ENCODE measurements around the gene KCNH1. TPM values are rescaled to one million over a fixed set of nuclear protein-coding genes. Genes with fewer than 3 reads are reported as not detected.

Gene KCNH1
- total and polyA plus RNA-seq, 2 of the 4 experiments (the other 2 are of a cell fraction), result 0.27 to 0.54 TPM

DNA sequence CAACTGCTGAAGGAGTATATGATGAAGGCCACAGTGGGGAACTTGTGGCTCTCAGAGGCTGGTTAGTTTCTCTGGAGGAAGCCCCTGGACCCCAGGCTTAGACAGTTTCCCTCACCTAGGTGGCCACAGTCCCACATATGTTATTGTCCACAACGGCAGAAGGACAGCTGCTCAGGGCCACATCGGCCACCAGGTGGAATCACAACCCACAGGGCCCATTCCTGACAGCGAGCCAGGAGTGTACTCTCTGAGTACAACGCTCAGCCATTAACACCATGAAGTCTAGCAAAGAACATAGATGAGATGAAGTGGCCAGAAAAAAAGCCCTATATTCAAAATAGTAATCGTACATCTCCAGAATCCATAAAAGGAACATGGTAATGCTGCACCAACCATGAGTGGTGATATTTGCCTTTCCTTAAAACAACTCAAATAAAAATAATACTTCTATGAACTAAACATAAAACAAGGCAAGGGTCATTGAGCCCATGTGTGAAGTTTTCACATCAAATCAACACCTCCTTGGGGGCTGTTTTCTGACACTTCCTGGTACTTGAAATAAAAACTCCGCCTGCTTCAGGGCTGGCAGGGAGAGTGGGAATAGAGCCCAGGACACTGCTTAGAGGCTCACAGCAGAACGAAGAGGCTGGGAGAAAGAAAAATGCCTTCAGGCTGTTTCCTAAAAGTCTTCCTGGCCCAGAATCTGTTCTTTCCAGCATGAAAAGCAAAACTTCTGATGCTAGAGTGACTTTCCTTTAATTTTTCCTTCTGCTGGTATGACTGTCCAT is 421.9 kb downstream of the KCNH1 start:
- H2AK9ac ChIP-seq (replicated peaks; ENCODE audit: low read depth, low read length, poor library complexity), result no peak overlapping the region
- H4K8ac ChIP-seq (ENCODE audit: low read depth in 2 of 2, low read length in 2 of 2), result no peak overlapping the region
- dilution Hi-C loops (cut with HindIII; ENCODE audit: low sequenced_read_pairs, unreplicated experiment), result no loop called here
- no peak overlapping the region for H2BK20ac ChIP-seq (ENCODE audit: low read depth, low read length)
- no peak overlapping the region for H4K5ac ChIP-seq (ENCODE audit: low read depth, low read length)
- H3K9me3 ChIP-seq (ENCODE audit: control insufficient read depth, insufficient read depth, low read length), result no peaks in the 10 kb centered on the region
- no peak overlapping the region for H3K14ac ChIP-seq (replicated peaks; ENCODE audit: low read depth, low read length)
- no peak overlapping the region for H3K27ac ChIP-seq (ENCODE audit: insufficient read depth, low read length)
- no peak overlapping the region for H3K56ac ChIP-seq (ENCODE audit: extremely low read depth, insufficient read depth, low read length)
- H2BK120ac ChIP-seq (ENCODE audit: low read depth, low read length), result no peak overlapping the region
- ATAC-seq (ENCODE audit: low read depth), result no peak
- intact Hi-C loops (cut with micrococcal nuclease), result no loop called here
- no peak overlapping the region for H2AFZ ChIP-seq (replicated peaks; ENCODE audit: low read length, poor library complexity)
- H2AK5ac ChIP-seq (ENCODE audit: low read depth, low read length), result no peak overlapping the region
- no peaks in the 10 kb centered on the region for H3K4me1 ChIP-seq (ENCODE audit: control insufficient read depth, insufficient read depth, low read length)
- no peak for DNase-seq
- H4K91ac ChIP-seq (ENCODE audit: insufficient read depth, low read depth, low read length), result no peak overlapping the region
- no peak overlapping the region for H3K9ac ChIP-seq (ENCODE audit: low read depth, low read length)
- H3K18ac ChIP-seq (ENCODE audit: low read depth, low read length), result no peak overlapping the region
- TF ChIP-seq MAFK (IDR thresholded peaks at IDR 0.05; ENCODE audit: low read depth, low read length), result no peak
- TF ChIP-seq RAD21 (IDR thresholded peaks at IDR 0.05; ENCODE audit: low read length), result no peak
- no peak for TF ChIP-seq RCOR1 (IDR thresholded peaks at IDR 0.05; ENCODE audit: insufficient replicate concordance, low read length)
- TF ChIP-seq RFX5 (IDR thresholded peaks at IDR 0.05; ENCODE audit: low read depth, low read length), result no peak
- no peak for TF ChIP-seq SMC3 (IDR thresholded peaks at IDR 0.05; ENCODE audit: low read depth, low read length)
- no peak for TF ChIP-seq NFE2L2 (IDR thresholded peaks at IDR 0.05; ENCODE audit: low read depth, low read length)
- TF ChIP-seq, protein P1, sequence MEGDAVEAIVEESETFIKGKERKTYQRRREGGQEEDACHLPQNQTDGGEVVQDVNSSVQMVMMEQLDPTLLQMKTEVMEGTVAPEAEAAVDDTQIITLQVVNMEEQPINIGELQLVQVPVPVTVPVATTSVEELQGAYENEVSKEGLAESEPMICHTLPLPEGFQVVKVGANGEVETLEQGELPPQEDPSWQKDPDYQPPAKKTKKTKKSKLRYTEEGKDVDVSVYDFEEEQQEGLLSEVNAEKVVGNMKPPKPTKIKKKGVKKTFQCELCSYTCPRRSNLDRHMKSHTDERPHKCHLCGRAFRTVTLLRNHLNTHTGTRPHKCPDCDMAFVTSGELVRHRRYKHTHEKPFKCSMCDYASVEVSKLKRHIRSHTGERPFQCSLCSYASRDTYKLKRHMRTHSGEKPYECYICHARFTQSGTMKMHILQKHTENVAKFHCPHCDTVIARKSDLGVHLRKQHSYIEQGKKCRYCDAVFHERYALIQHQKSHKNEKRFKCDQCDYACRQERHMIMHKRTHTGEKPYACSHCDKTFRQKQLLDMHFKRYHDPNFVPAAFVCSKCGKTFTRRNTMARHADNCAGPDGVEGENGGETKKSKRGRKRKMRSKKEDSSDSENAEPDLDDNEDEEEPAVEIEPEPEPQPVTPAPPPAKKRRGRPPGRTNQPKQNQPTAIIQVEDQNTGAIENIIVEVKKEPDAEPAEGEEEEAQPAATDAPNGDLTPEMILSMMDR (conservative IDR thresholded peaks at IDR 0.05; ENCODE audit: low read depth, low read length), result no peak
- no peak for TF ChIP-seq CEBPB (IDR thresholded peaks at IDR 0.05; ENCODE audit: low read depth, low read length)
- no peak for TF ChIP-seq POLR2A (IDR thresholded peaks at IDR 0.05; ENCODE audit: low read depth, low read length)
- no peak for TF ChIP-seq FOS (IDR thresholded peaks at IDR 0.05; ENCODE audit: low read depth, low read length)
- TF ChIP-seq, protein P2, sequence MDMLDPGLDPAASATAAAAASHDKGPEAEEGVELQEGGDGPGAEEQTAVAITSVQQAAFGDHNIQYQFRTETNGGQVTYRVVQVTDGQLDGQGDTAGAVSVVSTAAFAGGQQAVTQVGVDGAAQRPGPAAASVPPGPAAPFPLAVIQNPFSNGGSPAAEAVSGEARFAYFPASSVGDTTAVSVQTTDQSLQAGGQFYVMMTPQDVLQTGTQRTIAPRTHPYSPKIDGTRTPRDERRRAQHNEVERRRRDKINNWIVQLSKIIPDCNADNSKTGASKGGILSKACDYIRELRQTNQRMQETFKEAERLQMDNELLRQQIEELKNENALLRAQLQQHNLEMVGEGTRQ (IDR thresholded peaks at IDR 0.05; ENCODE audit: low read depth, low read length), result no peak
- no peak for TF ChIP-seq CHD1 (IDR thresholded peaks at IDR 0.05; ENCODE audit: low read depth, low read length)
- TF ChIP-seq, protein P3, sequence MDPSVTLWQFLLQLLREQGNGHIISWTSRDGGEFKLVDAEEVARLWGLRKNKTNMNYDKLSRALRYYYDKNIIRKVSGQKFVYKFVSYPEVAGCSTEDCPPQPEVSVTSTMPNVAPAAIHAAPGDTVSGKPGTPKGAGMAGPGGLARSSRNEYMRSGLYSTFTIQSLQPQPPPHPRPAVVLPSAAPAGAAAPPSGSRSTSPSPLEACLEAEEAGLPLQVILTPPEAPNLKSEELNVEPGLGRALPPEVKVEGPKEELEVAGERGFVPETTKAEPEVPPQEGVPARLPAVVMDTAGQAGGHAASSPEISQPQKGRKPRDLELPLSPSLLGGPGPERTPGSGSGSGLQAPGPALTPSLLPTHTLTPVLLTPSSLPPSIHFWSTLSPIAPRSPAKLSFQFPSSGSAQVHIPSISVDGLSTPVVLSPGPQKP (IDR thresholded peaks at IDR 0.05; ENCODE audit: borderline replicate concordance, low read depth, low read length), result no peak
- no peak for TF ChIP-seq BHLHE40 (IDR thresholded peaks at IDR 0.05; ENCODE audit: low read depth, low read length)
- TF ChIP-seq MXI1 (IDR thresholded peaks at IDR 0.05; ENCODE audit: borderline replicate concordance, low read depth, low read length), result no peak
- TF ChIP-seq MAZ (IDR thresholded peaks at IDR 0.05; ENCODE audit: borderline replicate concordance, low read depth, low read length), result no peak
- H3K23ac ChIP-seq (ENCODE audit: low read depth, low read length), result no peak overlapping the region
- no CpG with 5 or more reads among the region's 7 CpGs for WGBS, 2 experiments (ENCODE audit: extremely low coverage in 2 of 2, insufficient read length in 1 of 2)
- no peaks in the 10 kb centered on the region for H3K27me3 ChIP-seq (ENCODE audit: control insufficient read depth, insufficient read depth, low read length)
- no peak overlapping the region for H2BK15ac ChIP-seq (ENCODE audit: low read depth, low read length)
- no peaks in the 10 kb centered on the region for H3K36me3 ChIP-seq (ENCODE audit: control insufficient read depth, insufficient read depth, low read length)
- H3K4ac ChIP-seq (ENCODE audit: low read depth, low read length), result no peak overlapping the region
- H3K4me2 ChIP-seq (ENCODE audit: low read depth, low read length), result no peak overlapping the region
- ChIA-PET POLR2A (ENCODE audit: unreplicated experiment) (no interaction called here), CTCF (no interaction called here)
- no peaks in the 10 kb centered on the region for H4K20me1 ChIP-seq (ENCODE audit: insufficient read depth, low read length)
- H3K9me1 ChIP-seq (ENCODE audit: insufficient read depth, low read length), result no peaks in the 10 kb centered on the region
- BruUV-seq (replicated peaks), result no TSS peak
- no peak overlapping the region for H2BK5ac ChIP-seq (ENCODE audit: low read depth, low read length, poor library complexity, severe bottlenecking)
- in situ Hi-C loops (cut with MboI; ENCODE audit: low sequenced_read_pairs), result no loop called here
- H3K4me3 ChIP-seq (ENCODE audit: insufficient read depth, low read depth, low read length), result no peak overlapping the region
- H3K79me1 ChIP-seq (ENCODE audit: low read depth in 1 of 2, low read length in 2 of 2), result no peaks in the 10 kb centered on the region
